A673 (cell line): Measurements from ENCODE around the gene GYS2. TPM values are rescaled to one million over a fixed set of nuclear protein-coding genes. Genes with fewer than 3 reads are reported as not detected.

Experiments
- BruUV-seq: library from RNA; stranded (reverse); fragments of 400-500 nt; replicated peaks from 2 replicates; lab custom pipeline; 2021; lab: Mats Ljungman, UMichigan
- CTCF ChIA-PET: fragments of 300-600 bp; sonication (Branson Sonifier 250); formaldehyde crosslinking; loops from one replicate; lab custom pipeline; 2022; ENCODE audit warnings: antibody characterized with exemption; lab: Charles Lee
- POLR2A ChIA-PET: fragments of 300-600 bp; sonication (Branson Sonifier 250); formaldehyde crosslinking; loops from one replicate; lab custom pipeline; 2022; ENCODE audit warnings: antibody characterized with exemption; ENCODE audit not compliant: low non-redundant PET; lab: Charles Lee
- DNase-seq: peaks from one replicate; pipeline ENCODE4 v3.0.0-alpha.2; 2015; ENCODE audit warnings: low spot score
- H3K27ac ChIP-seq: fragments of 200-600 bp; sonication (generic); 2 replicates; pipeline ENCODE4 v1.5.1; 2016; ENCODE audit warnings: mixed run types, low read depth, mild to moderate bottlenecking, mixed read lengths, antibody characterized with exemption, low read length; ENCODE audit not compliant: poor library complexity, severe bottlenecking
- H3K27me3 ChIP-seq: fragments of 200-600 bp; sonication (generic); replicated peaks from 2 replicates; pipeline ENCODE4 v1.6.1; 2017; ENCODE audit warnings: mixed run types, low read depth, mild to moderate bottlenecking, mixed read lengths, antibody characterized with exemption, low read length; ENCODE audit not compliant: insufficient read depth, poor library complexity
- H3K36me3 ChIP-seq: fragments of 200-600 bp; sonication (generic); 2 replicates; pipeline ENCODE4 v1.6.1; 2016; ENCODE audit warnings: mixed run types, mild to moderate bottlenecking, mixed read lengths, antibody characterized with exemption, low read length; ENCODE audit not compliant: insufficient read depth, poor library complexity, severe bottlenecking
- H3K4me1 ChIP-seq: fragments of 200-600 bp; sonication (generic); 2 replicates; pipeline ENCODE4 v1.6.1; 2017; ENCODE audit warnings: mixed run types, mild to moderate bottlenecking, mixed read lengths, antibody characterized with exemption, low read length; ENCODE audit not compliant: insufficient read depth, poor library complexity, severe bottlenecking
- H3K4me3 ChIP-seq: fragments of 200-600 bp; sonication (generic); 2 replicates; pipeline ENCODE4 v1.5.1; 2016; ENCODE audit warnings: low read depth, mixed run types, mild to moderate bottlenecking, mixed read lengths, low read length; ENCODE audit not compliant: poor library complexity, severe bottlenecking
- H3K9me3 ChIP-seq: fragments of 200-600 bp; sonication (generic); 2 replicates; pipeline ENCODE4 v1.6.1; 2016; ENCODE audit warnings: mixed run types, low read depth, mild to moderate bottlenecking, mixed read lengths, antibody characterized with exemption, low read length; ENCODE audit not compliant: poor library complexity, severe bottlenecking
- EZH2 ChIP-seq: fragments of 200-600 bp; sonication (generic); IDR thresholded peaks from 2 replicates; pipeline ENCODE4 v1.6.1; 2017; ENCODE audit warnings: borderline replicate concordance, low read depth, mild to moderate bottlenecking, mixed read lengths, antibody characterized with exemption, low read length; ENCODE audit not compliant: poor library complexity, severe bottlenecking
- intact Hi-C: fragments of 100-400 bp; cut with micrococcal nuclease; formaldehyde crosslinking; loops from one replicate; pipeline ENCODE4 v1.10.0; 2022; ENCODE audit not compliant: unreplicated experiment
- total RNA-seq: library from RNA; stranded (reverse); gene quantifications from 2 replicates; pipeline ENCODE4 v1.2.3, GENCODE V29; 2021
- TF ChIP-seq, protein P1 (sequence below): fragments of 300-800, 200-600 bp; sonication (generic); conservative IDR thresholded peaks from 2 replicates; pipeline ENCODE4 v1.5.1; 2017; ENCODE audit warnings: low read depth, mild to moderate bottlenecking, antibody characterized with exemption, low read length, moderate library complexity, mixed read lengths

The GYS2 gene
- total RNA-seq, 1 experiment from 2014 or later: 0.11 TPM

GRCh38 chr12:21561158-21561557 is 43.5 kb downstream of the GYS2 start:
- Histone ChIP-seq H3K9me3 (no peaks in the 10 kb centered on the region), H3K4me1 (no peaks in the 10 kb centered on the region), H3K36me3 (no peaks in the 10 kb centered on the region), H3K27me3 (no peaks in the 10 kb centered on the region), H3K27ac (no peak overlapping the region), H3K4me3 (no peak overlapping the region)
- POLR2A ChIA-PET: no interaction called here
- no peak for TF ChIP-seq EZH2
- TF ChIP-seq, protein P1, sequence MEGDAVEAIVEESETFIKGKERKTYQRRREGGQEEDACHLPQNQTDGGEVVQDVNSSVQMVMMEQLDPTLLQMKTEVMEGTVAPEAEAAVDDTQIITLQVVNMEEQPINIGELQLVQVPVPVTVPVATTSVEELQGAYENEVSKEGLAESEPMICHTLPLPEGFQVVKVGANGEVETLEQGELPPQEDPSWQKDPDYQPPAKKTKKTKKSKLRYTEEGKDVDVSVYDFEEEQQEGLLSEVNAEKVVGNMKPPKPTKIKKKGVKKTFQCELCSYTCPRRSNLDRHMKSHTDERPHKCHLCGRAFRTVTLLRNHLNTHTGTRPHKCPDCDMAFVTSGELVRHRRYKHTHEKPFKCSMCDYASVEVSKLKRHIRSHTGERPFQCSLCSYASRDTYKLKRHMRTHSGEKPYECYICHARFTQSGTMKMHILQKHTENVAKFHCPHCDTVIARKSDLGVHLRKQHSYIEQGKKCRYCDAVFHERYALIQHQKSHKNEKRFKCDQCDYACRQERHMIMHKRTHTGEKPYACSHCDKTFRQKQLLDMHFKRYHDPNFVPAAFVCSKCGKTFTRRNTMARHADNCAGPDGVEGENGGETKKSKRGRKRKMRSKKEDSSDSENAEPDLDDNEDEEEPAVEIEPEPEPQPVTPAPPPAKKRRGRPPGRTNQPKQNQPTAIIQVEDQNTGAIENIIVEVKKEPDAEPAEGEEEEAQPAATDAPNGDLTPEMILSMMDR: no peak
- CTCF ChIA-PET: no interaction called here
- BruUV-seq: no TSS peak
- no peak for DNase-seq
- intact Hi-C loops: no loop called here

- intact Hi-C loops: no loop called here
- POLR2A ChIA-PET: no interaction called here
- BruUV-seq: no TSS peak
- DNase-seq: no peak
- H3K9me3 ChIP-seq: no peaks in the 10 kb centered on the region
- H3K27me3 ChIP-seq: no peaks in the 10 kb centered on the region
- no peaks in the 10 kb centered on the region for H3K36me3 ChIP-seq
- H3K4me1 ChIP-seq: no peaks in the 10 kb centered on the region
- H3K4me3 ChIP-seq: no peak overlapping the region
- TF ChIP-seq, protein P1: no peak
- TF ChIP-seq EZH2: no peak
- no peak overlapping the region for H3K27ac ChIP-seq
- CTCF ChIA-PET: no interaction called here
These were observed 44.6 kb downstream of the GYS2 start for GRCh38 chr12:21559855-21560569.

GRCh38 chr12:21558100-21558679 is 46.5 kb downstream of the GYS2 start:
- POLR2A ChIA-PET: no interaction called here
- no peak for DNase-seq
- H3K36me3 ChIP-seq: no peaks in the 10 kb centered on the region
- intact Hi-C loops: no loop called here
- H3K27me3 ChIP-seq: no peaks in the 10 kb centered on the region
- no peak for TF ChIP-seq EZH2
- TF ChIP-seq, protein P1: no peak
- H3K9me3 ChIP-seq: no peaks in the 10 kb centered on the region
- no peak overlapping the region for H3K4me3 ChIP-seq
- CTCF ChIA-PET: no interaction called here
- no TSS peak for BruUV-seq
- H3K4me1 ChIP-seq: no peaks in the 10 kb centered on the region
- no peak overlapping the region for H3K27ac ChIP-seq
